Measurements from ENCODE around the gene TIMM13. TPM values are rescaled to one million over a fixed set of nuclear protein-coding genes. Genes with fewer than 3 reads are reported as not detected.
A peak's percentile ranks its signal among the peaks of the same experiment; 100 is the strongest.

The TIMM13 gene
- total RNA-seq, 4 donors from 2014 or later, result 46.2 to 65.7 (median 53.8) TPM

DNA sequence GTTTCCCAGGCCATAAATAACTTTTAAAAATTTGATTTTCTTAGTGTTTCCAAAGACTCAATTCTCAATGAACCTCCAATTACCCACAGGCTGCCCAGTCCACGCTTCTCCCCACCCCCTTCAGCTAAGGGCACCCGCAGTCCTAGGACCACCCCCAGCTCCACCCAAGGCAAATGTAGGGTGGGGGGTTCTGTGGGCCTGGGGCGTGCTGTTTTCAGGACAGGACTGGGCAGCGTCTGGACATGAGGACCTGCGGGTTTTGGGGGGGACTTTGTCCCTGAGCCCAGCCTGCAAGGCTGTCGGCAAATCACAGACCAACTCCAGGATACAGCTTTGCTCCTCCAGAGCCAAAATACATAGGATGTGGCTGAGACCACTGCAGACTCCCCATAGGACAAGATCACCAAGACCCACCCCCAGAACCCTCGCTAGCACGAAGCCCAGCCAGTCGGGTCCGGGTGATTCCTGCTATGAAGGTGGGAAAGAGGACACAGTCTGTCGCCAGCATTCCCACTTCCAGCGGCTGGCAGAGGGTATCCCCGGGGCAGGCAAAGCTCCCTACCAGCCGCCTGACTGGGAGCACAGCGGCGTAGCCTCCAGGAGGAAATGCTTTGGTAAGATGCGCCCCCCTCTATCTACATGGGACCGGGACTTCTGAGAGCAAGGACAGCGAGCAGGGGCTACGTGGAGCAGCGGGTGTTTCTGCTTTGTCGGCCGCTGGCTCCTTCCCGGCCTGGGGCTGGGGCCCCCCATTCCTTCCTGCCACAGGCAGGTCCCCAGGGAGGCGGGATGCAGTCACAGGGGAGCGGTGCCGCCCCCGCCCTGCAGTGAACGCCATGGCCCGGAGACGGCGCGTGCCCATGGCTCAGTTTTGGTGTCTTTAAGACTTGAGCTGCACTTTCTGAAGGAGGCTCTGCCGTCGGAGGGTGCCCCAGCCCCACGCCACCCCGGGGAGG lies 1.6 kb upstream of the TIMM13 start:
- 82% methylated on average over 3 to 5 of the region's 37 CpGs for WGBS, 2 donors
- Histone ChIP-seq H3K27ac (peak overlapping the region; percentile 93 to 98 (median 98)), H3K36me3 (peaks cover 0 to 66% (median 13%) of the 10 kb centered on the region in 3 donors), H3K9me3 (no peaks in the 10 kb centered on the region), H3K4me1 (peaks cover 23 to 48% (median 30%) of the 10 kb centered on the region in 3 donors), H3K4me3 (peak overlapping the region in 2 of 4 donors; percentile 79), H3K27me3 (no peaks in the 10 kb centered on the region)
- no peak for TF ChIP-seq POLR2A (IDR thresholded peaks at IDR 0.05)
- TF ChIP-seq, protein P1, sequence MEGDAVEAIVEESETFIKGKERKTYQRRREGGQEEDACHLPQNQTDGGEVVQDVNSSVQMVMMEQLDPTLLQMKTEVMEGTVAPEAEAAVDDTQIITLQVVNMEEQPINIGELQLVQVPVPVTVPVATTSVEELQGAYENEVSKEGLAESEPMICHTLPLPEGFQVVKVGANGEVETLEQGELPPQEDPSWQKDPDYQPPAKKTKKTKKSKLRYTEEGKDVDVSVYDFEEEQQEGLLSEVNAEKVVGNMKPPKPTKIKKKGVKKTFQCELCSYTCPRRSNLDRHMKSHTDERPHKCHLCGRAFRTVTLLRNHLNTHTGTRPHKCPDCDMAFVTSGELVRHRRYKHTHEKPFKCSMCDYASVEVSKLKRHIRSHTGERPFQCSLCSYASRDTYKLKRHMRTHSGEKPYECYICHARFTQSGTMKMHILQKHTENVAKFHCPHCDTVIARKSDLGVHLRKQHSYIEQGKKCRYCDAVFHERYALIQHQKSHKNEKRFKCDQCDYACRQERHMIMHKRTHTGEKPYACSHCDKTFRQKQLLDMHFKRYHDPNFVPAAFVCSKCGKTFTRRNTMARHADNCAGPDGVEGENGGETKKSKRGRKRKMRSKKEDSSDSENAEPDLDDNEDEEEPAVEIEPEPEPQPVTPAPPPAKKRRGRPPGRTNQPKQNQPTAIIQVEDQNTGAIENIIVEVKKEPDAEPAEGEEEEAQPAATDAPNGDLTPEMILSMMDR (IDR thresholded peaks at IDR 0.05), result no peak
- intact Hi-C loops (cut with DNase I), result no loop called here
- DNase-seq, result no peak

DNA sequence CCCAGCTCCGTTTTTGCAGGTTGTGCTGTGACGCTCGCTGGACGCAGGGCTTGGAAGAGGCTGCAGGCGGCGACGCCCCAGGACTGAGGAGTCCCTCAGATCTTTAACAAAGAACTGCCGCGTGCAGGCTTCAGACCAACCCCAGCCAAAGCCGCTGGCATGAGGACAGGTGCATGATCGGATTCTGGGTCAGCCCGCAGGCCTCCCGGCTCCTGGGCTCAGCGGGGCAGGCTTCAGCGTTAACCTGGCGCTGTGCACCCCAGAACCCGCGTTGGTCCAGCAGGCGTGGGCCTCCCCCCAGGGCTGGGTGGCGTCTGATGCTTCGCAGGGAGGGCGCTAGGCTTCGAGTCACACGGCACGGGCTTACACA lies 920 bp upstream of the TIMM13 start:
- TF ChIP-seq, protein P1 (IDR thresholded peaks at IDR 0.05), result no peak
- TF ChIP-seq POLR2A (IDR thresholded peaks at IDR 0.05), result no peak
- Histone ChIP-seq H3K4me3 (peak overlapping the region; percentile 79 to 96 (median 88)), H3K27ac (peak overlapping the region; percentile 93 to 98 (median 98)), H3K9me3 (no peaks in the 10 kb centered on the region), H3K4me1 (peaks cover 23 to 48% (median 32%) of the 10 kb centered on the region in 3 donors), H3K36me3 (peaks cover 0 to 68% (median 9%) of the 10 kb centered on the region in 3 donors), H3K27me3 (no peaks in the 10 kb centered on the region)
- DNase-seq, result no peak
- WGBS, 2 donors, result 14 to 56% methylated on average over 10 of the region's 25 CpGs
- intact Hi-C loops (cut with DNase I), result no loop called here

DNA sequence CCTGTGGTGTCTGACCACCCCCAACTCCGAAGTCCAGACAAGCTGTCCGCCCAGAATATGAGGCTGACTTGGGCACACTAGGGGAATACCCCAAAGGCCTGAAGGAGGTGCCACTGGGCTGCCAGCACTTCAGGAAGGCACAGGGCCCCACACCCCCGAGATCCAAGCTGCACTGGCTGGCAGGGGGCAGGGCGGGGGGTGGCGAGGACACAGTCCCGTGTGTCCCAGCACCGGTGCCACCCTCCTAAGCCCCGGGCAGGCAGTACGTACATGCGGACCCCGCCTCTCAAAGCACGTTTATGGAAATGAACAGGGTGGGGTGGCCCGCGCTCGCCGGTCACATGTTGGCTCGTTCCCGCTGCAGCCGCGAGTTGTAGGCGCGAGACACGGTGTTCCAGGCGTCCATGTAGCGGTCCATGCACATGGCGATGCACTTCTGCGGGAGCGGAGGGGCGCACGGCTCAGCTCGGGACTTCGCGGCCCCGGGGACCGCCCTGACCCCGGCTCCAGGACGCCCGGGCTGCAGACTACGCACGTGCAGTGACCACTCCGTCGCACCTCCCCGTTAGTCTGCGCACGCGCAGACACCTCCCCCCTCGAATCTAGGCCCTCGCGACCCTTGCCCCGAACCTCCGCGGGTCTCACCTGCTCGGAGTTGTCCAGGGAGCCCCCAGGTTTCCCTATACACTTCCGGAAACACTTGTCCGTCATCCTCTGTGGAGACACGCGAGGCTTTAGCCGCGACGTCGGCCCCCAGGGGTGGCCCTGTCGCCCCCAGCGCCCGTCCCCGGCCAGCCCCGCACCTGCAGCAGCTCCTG lies 566 bp downstream of the TIMM13 start:
- intact Hi-C loops (cut with DNase I), result no loop called here
- peaks cover 0 to 61% (median 9%) of the 10 kb centered on the region in 3 donors for H3K36me3 ChIP-seq
- H3K27me3 ChIP-seq, result no peaks in the 10 kb centered on the region
- TF ChIP-seq, protein P1 (IDR thresholded peaks at IDR 0.05), result no peak
- no peak for TF ChIP-seq POLR2A (IDR thresholded peaks at IDR 0.05)
- H3K9me3 ChIP-seq, result no peaks in the 10 kb centered on the region
- H3K27ac ChIP-seq, result peak overlapping the region; percentile 93 to 98 (median 98)
- DNase-seq, result no peak
- peak overlapping the region; percentile 79 to 96 (median 88) for H3K4me3 ChIP-seq
- peaks cover 23 to 48% (median 32%) of the 10 kb centered on the region in 3 donors for H3K4me1 ChIP-seq
- WGBS, 2 donors, result 0% methylated on average over 33 to 39 of the region's 66 CpGs

DNA sequence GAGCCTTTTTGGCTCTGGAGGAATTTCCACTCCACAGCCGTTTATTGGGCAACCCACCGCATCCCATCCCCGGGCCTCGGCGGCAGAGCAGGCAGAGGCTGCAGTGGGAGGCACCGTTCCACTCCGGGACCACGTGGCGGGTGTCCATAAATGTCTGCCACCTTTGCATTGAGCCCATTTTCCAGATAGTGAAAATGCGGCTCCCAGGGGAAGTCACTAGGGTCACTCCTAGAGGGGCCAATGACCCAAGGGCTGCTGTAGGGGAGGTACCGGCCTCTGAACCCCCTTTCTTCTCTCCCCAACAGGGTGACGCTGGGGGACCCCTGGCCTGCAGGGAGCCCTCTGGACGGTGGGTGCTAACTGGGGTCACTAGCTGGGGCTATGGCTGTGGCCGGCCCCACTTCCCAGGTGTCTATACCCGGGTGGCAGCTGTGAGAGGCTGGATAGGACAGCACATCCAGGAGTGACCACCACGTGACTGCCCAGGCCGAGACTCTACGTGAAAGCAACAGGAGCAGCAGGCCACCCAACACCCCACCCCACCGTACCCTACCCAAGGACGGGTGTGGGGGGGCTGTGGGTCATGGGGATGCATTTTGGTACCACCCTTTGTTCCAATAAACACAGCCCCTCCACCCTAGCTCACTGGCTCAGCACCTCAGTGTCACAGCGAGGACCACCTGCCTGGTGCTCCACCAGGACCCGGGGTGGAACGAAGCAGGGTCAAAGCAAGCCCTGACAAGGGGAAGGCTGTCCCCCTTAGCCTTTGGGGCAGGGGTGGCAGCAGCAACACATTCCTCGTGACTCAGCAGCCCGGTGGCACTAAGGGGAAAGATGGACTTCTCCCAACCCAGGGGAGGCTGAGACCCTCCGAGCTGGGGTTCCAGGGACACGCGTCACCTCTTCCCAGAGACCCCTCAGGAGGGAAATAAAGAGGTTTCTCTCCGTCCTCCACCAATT lies 1.5 kb downstream of the TIMM13 start:
- Histone ChIP-seq H3K27ac (peak overlapping the region in 3 of 4 donors; percentile 93 to 98 (median 98)), H3K4me1 (peaks cover 23 to 48% (median 32%) of the 10 kb centered on the region in 3 donors), H3K36me3 (peaks cover 0 to 52% (median 3%) of the 10 kb centered on the region in 3 donors), H3K4me3 (peak overlapping the region; percentile 79 to 96 (median 88)), H3K9me3 (no peaks in the 10 kb centered on the region), H3K27me3 (no peaks in the 10 kb centered on the region)
- WGBS, 2 donors, result 63 to 68% methylated on average over 9 to 10 of the region's 29 CpGs
- no peak for DNase-seq
- intact Hi-C loops (cut with DNase I), result no loop called here
- TF ChIP-seq, protein P1 (IDR thresholded peaks at IDR 0.05), result no peak
- TF ChIP-seq POLR2A (IDR thresholded peaks at IDR 0.05), result no peak
